ENCODE results near the gene ZC3H7A. TPM values are rescaled to one million over a fixed set of nuclear protein-coding genes. Genes with fewer than 3 reads are reported as not detected.

ZC3H7A gene
- total and polyA plus RNA-seq, 2 of the 13 experiments (the other 11 are each of a cell fraction or from before 2014, with no cell fraction given), result 29.2 to 36.8 TPM

DNA sequence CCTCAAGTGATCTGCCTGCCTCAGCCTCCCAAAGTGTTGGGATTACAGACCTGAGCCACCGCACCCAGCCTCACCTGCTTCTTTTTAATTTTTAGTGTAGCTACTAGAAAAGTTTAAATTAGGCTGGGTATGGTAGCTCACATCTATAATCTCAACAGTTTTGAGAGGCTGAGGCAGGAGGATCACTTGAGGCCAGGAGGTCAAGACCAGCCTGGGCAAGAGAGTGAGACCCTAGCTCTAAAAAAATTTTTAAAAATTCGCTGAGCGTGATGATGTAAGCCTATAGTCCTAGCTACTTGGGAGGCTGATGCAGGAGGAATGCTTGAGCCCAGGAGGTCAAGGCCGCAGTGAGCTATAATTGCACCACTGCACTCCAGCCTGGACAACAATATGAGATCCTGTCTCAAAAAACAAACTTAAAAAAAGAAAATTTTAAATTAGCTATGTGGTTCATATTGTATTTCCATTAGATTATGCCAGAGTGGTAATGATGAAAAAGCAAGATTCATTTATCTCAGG, 89.3 kb downstream of the ZC3H7A start (continued):
- TF ChIP-seq, protein P1, sequence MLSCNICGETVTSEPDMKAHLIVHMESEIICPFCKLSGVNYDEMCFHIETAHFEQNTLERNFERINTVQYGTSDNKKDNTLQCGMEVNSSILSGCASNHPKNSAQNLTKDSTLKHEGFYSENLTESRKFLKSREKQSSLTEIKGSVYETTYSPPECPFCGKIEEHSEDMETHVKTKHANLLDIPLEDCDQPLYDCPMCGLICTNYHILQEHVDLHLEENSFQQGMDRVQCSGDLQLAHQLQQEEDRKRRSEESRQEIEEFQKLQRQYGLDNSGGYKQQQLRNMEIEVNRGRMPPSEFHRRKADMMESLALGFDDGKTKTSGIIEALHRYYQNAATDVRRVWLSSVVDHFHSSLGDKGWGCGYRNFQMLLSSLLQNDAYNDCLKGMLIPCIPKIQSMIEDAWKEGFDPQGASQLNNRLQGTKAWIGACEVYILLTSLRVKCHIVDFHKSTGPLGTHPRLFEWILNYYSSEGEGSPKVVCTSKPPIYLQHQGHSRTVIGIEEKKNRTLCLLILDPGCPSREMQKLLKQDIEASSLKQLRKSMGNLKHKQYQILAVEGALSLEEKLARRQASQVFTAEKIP (CRISPR knock-in tag; IDR thresholded peaks at IDR 0.05; ENCODE audit: borderline replicate concordance), result no peak
- TF ChIP-seq, protein P2, sequence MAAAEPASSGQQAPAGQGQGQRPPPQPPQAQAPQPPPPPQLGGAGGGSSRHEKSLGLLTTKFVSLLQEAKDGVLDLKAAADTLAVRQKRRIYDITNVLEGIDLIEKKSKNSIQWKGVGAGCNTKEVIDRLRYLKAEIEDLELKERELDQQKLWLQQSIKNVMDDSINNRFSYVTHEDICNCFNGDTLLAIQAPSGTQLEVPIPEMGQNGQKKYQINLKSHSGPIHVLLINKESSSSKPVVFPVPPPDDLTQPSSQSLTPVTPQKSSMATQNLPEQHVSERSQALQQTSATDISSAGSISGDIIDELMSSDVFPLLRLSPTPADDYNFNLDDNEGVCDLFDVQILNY (CRISPR knock-in tag; conservative IDR thresholded peaks at IDR 0.05), result no peak
- TF ChIP-seq ZNF430 (CRISPR knock-in tag; IDR thresholded peaks at IDR 0.05) (no peak), POGZ (CRISPR knock-in tag; IDR thresholded peaks at IDR 0.05) (peak; percentile 22; the same call in 1 of the 2 replicates), MIER3 (CRISPR knock-in tag; IDR thresholded peaks at IDR 0.05; ENCODE audit: borderline replicate concordance) (no peak), CHCHD3 (CRISPR knock-in tag; IDR thresholded peaks at IDR 0.05) (no peak), KLF11 (CRISPR knock-in tag; IDR thresholded peaks at IDR 0.05) (no peak), RELA (CRISPR knock-in tag; IDR thresholded peaks at IDR 0.05) (no peak), ZNF496 (CRISPR knock-in tag; IDR thresholded peaks at IDR 0.05; ENCODE audit: insufficient replicate concordance) (no peak), SRY (CRISPR knock-in tag; IDR thresholded peaks at IDR 0.05) (no peak), HOXA5 (CRISPR knock-in tag; IDR thresholded peaks at IDR 0.05) (no peak), ZNF101 (CRISPR knock-in tag; IDR thresholded peaks at IDR 0.05; ENCODE audit: borderline replicate concordance, low read depth) (no peak), SIX4 (CRISPR knock-in tag; IDR thresholded peaks at IDR 0.05) (no peak), SALL2 (CRISPR knock-in tag; IDR thresholded peaks at IDR 0.05) (no peak), ZSCAN25 (CRISPR knock-in tag; IDR thresholded peaks at IDR 0.05) (no peak), FOXK1 (CRISPR knock-in tag; IDR thresholded peaks at IDR 0.05; ENCODE audit: borderline replicate concordance, low read depth) (no peak), MXD4 (CRISPR knock-in tag; IDR thresholded peaks at IDR 0.05) (no peak), ZMYM2 (CRISPR knock-in tag; IDR thresholded peaks at IDR 0.05) (no peak), IRF2 (CRISPR knock-in tag; IDR thresholded peaks at IDR 0.05) (no peak), SETDB1 (CRISPR knock-in tag; IDR thresholded peaks at IDR 0.05; ENCODE audit: borderline replicate concordance) (no peak)
- TF ChIP-seq, protein P3, sequence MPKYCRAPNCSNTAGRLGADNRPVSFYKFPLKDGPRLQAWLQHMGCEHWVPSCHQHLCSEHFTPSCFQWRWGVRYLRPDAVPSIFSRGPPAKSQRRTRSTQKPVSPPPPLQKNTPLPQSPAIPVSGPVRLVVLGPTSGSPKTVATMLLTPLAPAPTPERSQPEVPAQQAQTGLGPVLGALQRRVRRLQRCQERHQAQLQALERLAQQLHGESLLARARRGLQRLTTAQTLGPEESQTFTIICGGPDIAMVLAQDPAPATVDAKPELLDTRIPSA (CRISPR knock-in tag; IDR thresholded peaks at IDR 0.05; ENCODE audit: borderline replicate concordance), result no peak
- TF ChIP-seq, protein P4, sequence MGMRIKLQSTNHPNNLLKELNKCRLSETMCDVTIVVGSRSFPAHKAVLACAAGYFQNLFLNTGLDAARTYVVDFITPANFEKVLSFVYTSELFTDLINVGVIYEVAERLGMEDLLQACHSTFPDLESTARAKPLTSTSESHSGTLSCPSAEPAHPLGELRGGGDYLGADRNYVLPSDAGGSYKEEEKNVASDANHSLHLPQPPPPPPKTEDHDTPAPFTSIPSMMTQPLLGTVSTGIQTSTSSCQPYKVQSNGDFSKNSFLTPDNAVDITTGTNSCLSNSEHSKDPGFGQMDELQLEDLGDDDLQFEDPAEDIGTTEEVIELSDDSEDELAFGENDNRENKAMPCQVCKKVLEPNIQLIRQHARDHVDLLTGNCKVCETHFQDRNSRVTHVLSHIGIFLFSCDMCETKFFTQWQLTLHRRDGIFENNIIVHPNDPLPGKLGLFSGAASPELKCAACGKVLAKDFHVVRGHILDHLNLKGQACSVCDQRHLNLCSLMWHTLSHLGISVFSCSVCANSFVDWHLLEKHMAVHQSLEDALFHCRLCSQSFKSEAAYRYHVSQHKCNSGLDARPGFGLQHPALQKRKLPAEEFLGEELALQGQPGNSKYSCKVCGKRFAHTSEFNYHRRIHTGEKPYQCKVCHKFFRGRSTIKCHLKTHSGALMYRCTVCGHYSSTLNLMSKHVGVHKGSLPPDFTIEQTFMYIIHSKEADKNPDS (CRISPR knock-in tag; IDR thresholded peaks at IDR 0.05), result no peak
- TF ChIP-seq, protein P5, sequence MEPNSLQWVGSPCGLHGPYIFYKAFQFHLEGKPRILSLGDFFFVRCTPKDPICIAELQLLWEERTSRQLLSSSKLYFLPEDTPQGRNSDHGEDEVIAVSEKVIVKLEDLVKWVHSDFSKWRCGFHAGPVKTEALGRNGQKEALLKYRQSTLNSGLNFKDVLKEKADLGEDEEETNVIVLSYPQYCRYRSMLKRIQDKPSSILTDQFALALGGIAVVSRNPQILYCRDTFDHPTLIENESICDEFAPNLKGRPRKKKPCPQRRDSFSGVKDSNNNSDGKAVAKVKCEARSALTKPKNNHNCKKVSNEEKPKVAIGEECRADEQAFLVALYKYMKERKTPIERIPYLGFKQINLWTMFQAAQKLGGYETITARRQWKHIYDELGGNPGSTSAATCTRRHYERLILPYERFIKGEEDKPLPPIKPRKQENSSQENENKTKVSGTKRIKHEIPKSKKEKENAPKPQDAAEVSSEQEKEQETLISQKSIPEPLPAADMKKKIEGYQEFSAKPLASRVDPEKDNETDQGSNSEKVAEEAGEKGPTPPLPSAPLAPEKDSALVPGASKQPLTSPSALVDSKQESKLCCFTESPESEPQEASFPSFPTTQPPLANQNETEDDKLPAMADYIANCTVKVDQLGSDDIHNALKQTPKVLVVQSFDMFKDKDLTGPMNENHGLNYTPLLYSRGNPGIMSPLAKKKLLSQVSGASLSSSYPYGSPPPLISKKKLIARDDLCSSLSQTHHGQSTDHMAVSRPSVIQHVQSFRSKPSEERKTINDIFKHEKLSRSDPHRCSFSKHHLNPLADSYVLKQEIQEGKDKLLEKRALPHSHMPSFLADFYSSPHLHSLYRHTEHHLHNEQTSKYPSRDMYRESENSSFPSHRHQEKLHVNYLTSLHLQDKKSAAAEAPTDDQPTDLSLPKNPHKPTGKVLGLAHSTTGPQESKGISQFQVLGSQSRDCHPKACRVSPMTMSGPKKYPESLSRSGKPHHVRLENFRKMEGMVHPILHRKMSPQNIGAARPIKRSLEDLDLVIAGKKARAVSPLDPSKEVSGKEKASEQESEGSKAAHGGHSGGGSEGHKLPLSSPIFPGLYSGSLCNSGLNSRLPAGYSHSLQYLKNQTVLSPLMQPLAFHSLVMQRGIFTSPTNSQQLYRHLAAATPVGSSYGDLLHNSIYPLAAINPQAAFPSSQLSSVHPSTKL (CRISPR knock-in tag; IDR thresholded peaks at IDR 0.05), result peak; percentile 50; the same call in 1 of the 2 replicates

Data from HepG2 (cell line).